Transverse colon (tissue), 4 donors: ENCODE data around the gene SEPTIN6. TPM values are rescaled to one million over a fixed set of nuclear protein-coding genes. Genes with fewer than 3 reads are reported as not detected.
"Not testable (repeated sequence)": the region's sequence is repeated elsewhere in the genome, so short reads cannot be mapped to it uniquely, and the experiment has no call there.

Source experiments
- DNase-seq: peaks from one replicate; pipeline ENCODE4 v3.0.0-alpha.2; 2019
- H3K27ac ChIP-seq, 4 donors: fragments of 200-600 bp; sonication (generic); 2 replicates each; pipeline ENCODE4 v1.5.1; 2016 to 2018; ENCODE audit warnings: inconsistent platforms in 4 of 4
- H3K27me3 ChIP-seq: fragments of 200-600 bp; sonication (generic); 2 replicates; pipeline ENCODE4 v1.5.1; 2017; ENCODE audit warnings: inconsistent platforms
- H3K36me3 ChIP-seq, 4 donors: fragments of 200-600 bp; sonication (generic); 2 replicates each; pipeline ENCODE4 v1.5.1; 2017 to 2019; ENCODE audit warnings: inconsistent platforms in 4 of 4
- H3K4me1 ChIP-seq, 4 donors: fragments of 200-600 bp; sonication (generic); 2 replicates each; pipeline ENCODE4 v1.5.1; 2017 to 2020; ENCODE audit warnings: inconsistent platforms in 4 of 4
- H3K4me3 ChIP-seq, 4 donors: fragments of 200-600 bp; sonication (generic); 1 replicate in 1 of 4; 2 replicates in 3 of 4; pipeline versions ENCODE4 v1.5.1 to v1.6.1; 2017 to 2019; ENCODE audit warnings: inconsistent platforms in 4 of 4
- H3K9me3 ChIP-seq, 2 donors: fragments of 200-600 bp; sonication (generic); 2 replicates each; pipeline ENCODE4 v1.5.1; 2017 to 2019; ENCODE audit warnings: inconsistent platforms in 2 of 2
- CTCF ChIP-seq, 5 experiments: fragments of 200-600 bp in 3 of 5; fragments of 450-650 bp in 2 of 5; sonication (generic) in 3 of 5; IDR thresholded peaks; 1 replicate in 2 of 5; 2 replicates in 3 of 5; pipeline ENCODE4 v1.5.1; 2016 to 2017; ENCODE audit warnings: antibody characterized with exemption in 5 of 5, inconsistent platforms in 3 of 5, mild to moderate bottlenecking in 2 of 5, moderate library complexity in 1 of 5
- EP300 ChIP-seq: sonication (generic); formaldehyde crosslinking; IDR thresholded peaks from one replicate; pipeline ENCODE4 v1.6.1; 2017; ENCODE audit warnings: antibody characterized with exemption, low read depth
- POLR2A ChIP-seq: fragments of 450-650 bp; IDR thresholded peaks from one replicate; pipeline ENCODE4 v1.6.1; 2016; ENCODE audit warnings: antibody characterized with exemption, mild to moderate bottlenecking, moderate library complexity
- POLR2AphosphoS5 ChIP-seq, 3 donors: sonication (generic); formaldehyde crosslinking; IDR thresholded peaks; one replicate each; pipeline ENCODE4 v1.6.1; 2016; ENCODE audit warnings: antibody characterized with exemption in 3 of 3
- WGBS, 2 donors: methylation state at CpG; one replicate each; pipeline ENCODE4 v1.1.5; 2018; ENCODE audit warnings: low coverage in 1 of 2; 5-methylcytosine and 5-hydroxymethylcytosine counted together
- in situ Hi-C, 4 donors: fragments of 200-750 bp; cut with MboI; loops; one replicate each; pipeline versions ENCODE4 v1.15.0 to v1.15.1; 2017; ENCODE audit warnings: low sequenced_read_pairs in 3 of 4, low pct_ligation_motif_present in 1 of 4, low pct_unique_long_range_greater_than_20kb in 1 of 4
- intact Hi-C: fragments of 100-400 bp; cut with DNase I; formaldehyde crosslinking; loops from one replicate; pipeline ENCODE4 v1.15.1; 2023; ENCODE audit warnings: low total_unique reads
- total RNA-seq, 4 donors: library from RNA; depleted of rRNA; stranded (reverse); fragments of >200 nt; gene quantifications; one replicate each; pipeline ENCODE4 v1.1.0, GENCODE V29; 2016

Gene SEPTIN6
- total RNA-seq, 4 donors from 2014 or later = 9.4 to 88.2 (median 21.8) TPM

- DNase-seq = no peak
- TF ChIP-seq POLR2AphosphoS5 (IDR thresholded peaks at IDR 0.05) = peak in 1 of 3 donors; percentile 16
- TF ChIP-seq POLR2A = no peak
- no peaks in the 10 kb centered on the region for H3K9me3 ChIP-seq
- in situ Hi-C loops = no loop called here
- H3K4me1 ChIP-seq = peaks cover 0 to 6% (median 1%) of the 10 kb centered on the region in 4 donors
- intact Hi-C loops = no loop called here
- H3K27ac ChIP-seq = peak overlapping the region; percentile 35 to 73 (median 54)
- H3K36me3 ChIP-seq = no peaks in the 10 kb centered on the region
- H3K27me3 ChIP-seq = no peaks in the 10 kb centered on the region
- 75 to 100% methylated on average over 2 to 6 of the region's 6 CpGs for WGBS, 2 donors
- H3K4me3 ChIP-seq = no peak overlapping the region
These were observed 23.4 kb downstream of the SEPTIN6 start for GRCh38 chrX:119669424-119670037.

- Histone ChIP-seq H3K36me3 (no peaks in the 10 kb centered on the region), H3K4me1 (peaks cover 0 to 6% (median 1%) of the 10 kb centered on the region in 4 donors), H3K27me3 (no peaks in the 10 kb centered on the region), H3K4me3 (no peak overlapping the region), H3K27ac (no peak overlapping the region), H3K9me3 (no peaks in the 10 kb centered on the region)
- in situ Hi-C loops = no loop called here
- no peak for DNase-seq
- no peak for TF ChIP-seq POLR2A
- 64% methylated on average over 16 of the region's 16 CpGs; no CpG with 5 or more reads in 1 of the 2 donors for WGBS, 2 donors
- intact Hi-C loops = no loop called here
These were observed 25.7 kb downstream of the SEPTIN6 start for GRCh38 chrX:119667111-119667878.

- WGBS, 2 donors = 79% methylated on average over 9 of the region's 9 CpGs; no CpG with 5 or more reads in 1 of the 2 donors
- H3K27me3 ChIP-seq, H3K9me3 ChIP-seq, DNase-seq, H3K4me1 ChIP-seq, H3K27ac ChIP-seq, intact Hi-C loops, in situ Hi-C loops, H3K36me3 ChIP-seq, H3K4me3 ChIP-seq: not testable (repeated sequence)
These were observed 28.1 kb downstream of the SEPTIN6 start for GRCh38 chrX:119664877-119665276.

GRCh38 chrX:119661486-119661885, 31.5 kb downstream of the SEPTIN6 start:
- in situ Hi-C loops (no loop called here), intact Hi-C loops (no loop called here)
- Histone ChIP-seq H3K4me3 (no peak overlapping the region), H3K27ac (no peak overlapping the region), H3K4me1 (peaks cover 0 to 2% (median 0%) of the 10 kb centered on the region in 4 donors), H3K27me3 (no peaks in the 10 kb centered on the region), H3K36me3 (no peaks in the 10 kb centered on the region), H3K9me3 (no peaks in the 10 kb centered on the region)
- DNase-seq = no peak
- TF ChIP-seq POLR2A (no peak), POLR2AphosphoS5 (IDR thresholded peaks at IDR 0.05) (no peak), EP300 (no peak), CTCF (IDR thresholded peaks at IDR 0.05) (no peak)
- WGBS, 2 donors = 87% methylated on average over 4 of the region's 4 CpGs; no CpG with 5 or more reads in 1 of the 2 donors

GRCh38 chrX:119659522-119659921, 33.4 kb downstream of the SEPTIN6 start:
- DNase-seq = no peak
- TF ChIP-seq POLR2AphosphoS5 (IDR thresholded peaks at IDR 0.05) (no peak), POLR2A (no peak), CTCF (IDR thresholded peaks at IDR 0.05) (no peak), EP300 (no peak)

More at GRCh38 chrX:119659522-119659921, 33.4 kb downstream of the SEPTIN6 start:
- no peaks in the 10 kb centered on the region for H3K27me3 ChIP-seq
- intact Hi-C loops = no loop called here
- peaks cover 0 to 3% (median 0%) of the 10 kb centered on the region in 4 donors for H3K4me1 ChIP-seq
- H3K36me3 ChIP-seq = no peaks in the 10 kb centered on the region
- H3K27ac ChIP-seq = no peak overlapping the region
- H3K9me3 ChIP-seq = no peaks in the 10 kb centered on the region
- H3K4me3 ChIP-seq = no peak overlapping the region
- in situ Hi-C loops = no loop called here
